GM12878 (cell line): ENCODE results near the gene ABR. TPM values are rescaled to one million over a fixed set of nuclear protein-coding genes. Genes with fewer than 3 reads are reported as not detected.

Experiments
- BHLHE40 ChIP-seq, 2 experiments: fragments of 450-650 bp in 1 of 2; IDR thresholded peaks; 2 replicates each; pipeline ENCODE4 v1.6.1; 2011 to 2017; ENCODE audit warnings: low read depth in 2 of 2, borderline replicate concordance in 1 of 2, improper control_type of control experiment in 1 of 2, low read length in 1 of 2, mild to moderate bottlenecking in 1 of 2
- CEBPB ChIP-seq, 2 experiments: fragments of 150-350 bp in 1 of 2; IDR thresholded peaks; 2 replicates each; pipeline ENCODE4 v1.6.1; 2012 to 2014; ENCODE audit warnings: low read depth in 2 of 2, low read length in 2 of 2, borderline replicate concordance in 1 of 2, inconsistent platforms in 1 of 2
- CHD4 ChIP-seq: fragments of 200-600 bp; sonication (generic); IDR thresholded peaks from 2 replicates; pipeline ENCODE4 v1.6.1; 2016; ENCODE audit warnings: mild to moderate bottlenecking
- CTCF ChIP-seq, 3 experiments: IDR thresholded peaks in 2 of 3; conservative IDR thresholded peaks in 1 of 3; 2 replicates each; pipeline ENCODE4 v1.5.1; 2011; ENCODE audit warnings: low read depth in 3 of 3, low read length in 3 of 3, mild to moderate bottlenecking in 3 of 3, control low read depth in 2 of 3, moderate library complexity in 2 of 3, inconsistent platforms in 1 of 3, mixed read lengths in 1 of 3; ENCODE audit not compliant: control insufficient read depth in 2 of 3, insufficient read depth in 1 of 3; ENCODE audit errors: extremely low read depth in 1 of 3
- E2F8 ChIP-seq: fragments of 450-650 bp; IDR thresholded peaks from 2 replicates; pipeline ENCODE4 v1.6.1; 2018; ENCODE audit warnings: mild to moderate bottlenecking, low read depth, moderate library complexity; ENCODE audit not compliant: partially characterized antibody
- GATAD2B ChIP-seq: fragments of 450-650 bp; conservative IDR thresholded peaks from 2 replicates; pipeline ENCODE4 v1.6.1; 2017; ENCODE audit warnings: low read depth, mild to moderate bottlenecking, moderate library complexity
- NFYB ChIP-seq: IDR thresholded peaks from 2 replicates; pipeline ENCODE4 v1.6.1; 2011; ENCODE audit warnings: low read depth, mild to moderate bottlenecking, low read length, improper control_type of control experiment, moderate library complexity; ENCODE audit not compliant: insufficient read depth
- PAX8 ChIP-seq: fragments of 450-650 bp; IDR thresholded peaks from 2 replicates; pipeline ENCODE4 v1.6.1; 2017; ENCODE audit warnings: mild to moderate bottlenecking, moderate library complexity
- POLR2AphosphoS5 ChIP-seq: IDR thresholded peaks from 2 replicates; pipeline ENCODE4 v1.6.1; 2011; ENCODE audit warnings: mild to moderate bottlenecking, low read length, inconsistent platforms
- RUNX3 ChIP-seq: IDR thresholded peaks from 2 replicates; pipeline ENCODE4 v1.6.1; 2012; ENCODE audit warnings: low read length, inconsistent platforms
- SIX5 ChIP-seq: IDR thresholded peaks from 2 replicates; pipeline ENCODE4 v1.6.1; 2011; ENCODE audit warnings: mild to moderate bottlenecking, low read depth, low read length, moderate library complexity; ENCODE audit not compliant: severe bottlenecking
- SMAD5 ChIP-seq: IDR thresholded peaks from 2 replicates; pipeline ENCODE4 v1.6.1; 2016; ENCODE audit warnings: antibody characterized with exemption, low read depth
- WRNIP1 ChIP-seq: IDR thresholded peaks from 2 replicates; pipeline ENCODE4 v1.6.1; 2011; ENCODE audit warnings: low read depth, low read length, improper control_type of control experiment, borderline replicate concordance
- polyA plus RNA-seq, 11 experiments: library from polyadenylated mRNA; depleted of rRNA in 4 of 11; unstranded in 6 of 11; stranded (reverse) in 5 of 11; fragments of >200 nt; fragmentation: Nextera tagmentation in 4 of 11; fragmentation: Illumina TruSeq in 1 of 11; extraction: Ambion mirVana in 4 of 11; extraction: Trizol in 1 of 11; gene quantifications; 1 replicate in 1 of 11; 2 replicates in 10 of 11; pipeline versions ENCODE4 v1.2.1 to v1.2.3, GENCODE V29; 2011 to 2016; ENCODE audit warnings: inconsistent platforms in 2 of 11, missing spikeins in 2 of 11, low read depth in 1 of 11
- total RNA-seq, 4 experiments: library from RNA; depleted of rRNA in 3 of 4; stranded (reverse); fragments of >200 nt in 3 of 4; fragmentation: Illumina TruSeq in 1 of 4; extraction: Trizol in 1 of 4; gene quantifications; 2 replicates each; pipeline versions ENCODE4 v1.2.1 to v1.2.3, GENCODE V29; 2013 to 2021
- TF ChIP-seq, protein P1 (sequence below): IDR thresholded peaks from 2 replicates; pipeline ENCODE4 v1.6.1; 2012; ENCODE audit warnings: low read depth, low read length, improper control_type of control experiment
- TF ChIP-seq, protein P2 (sequence below): fragments of 450-650 bp; IDR thresholded peaks from 2 replicates; pipeline ENCODE4 v1.6.1; 2014; ENCODE audit warnings: mild to moderate bottlenecking
- TF ChIP-seq, protein P3 (sequence below): fragments of 450-650 bp; IDR thresholded peaks from 2 replicates; pipeline ENCODE4 v1.6.1; 2017; ENCODE audit warnings: mild to moderate bottlenecking, moderate library complexity

The ABR gene
- total and polyA plus RNA-seq, 10 of the 15 experiments (the other 5 are each of a cell fraction or from before 2014, with no cell fraction given): 1.4 to 112 (median 30.0) TPM

DNA sequence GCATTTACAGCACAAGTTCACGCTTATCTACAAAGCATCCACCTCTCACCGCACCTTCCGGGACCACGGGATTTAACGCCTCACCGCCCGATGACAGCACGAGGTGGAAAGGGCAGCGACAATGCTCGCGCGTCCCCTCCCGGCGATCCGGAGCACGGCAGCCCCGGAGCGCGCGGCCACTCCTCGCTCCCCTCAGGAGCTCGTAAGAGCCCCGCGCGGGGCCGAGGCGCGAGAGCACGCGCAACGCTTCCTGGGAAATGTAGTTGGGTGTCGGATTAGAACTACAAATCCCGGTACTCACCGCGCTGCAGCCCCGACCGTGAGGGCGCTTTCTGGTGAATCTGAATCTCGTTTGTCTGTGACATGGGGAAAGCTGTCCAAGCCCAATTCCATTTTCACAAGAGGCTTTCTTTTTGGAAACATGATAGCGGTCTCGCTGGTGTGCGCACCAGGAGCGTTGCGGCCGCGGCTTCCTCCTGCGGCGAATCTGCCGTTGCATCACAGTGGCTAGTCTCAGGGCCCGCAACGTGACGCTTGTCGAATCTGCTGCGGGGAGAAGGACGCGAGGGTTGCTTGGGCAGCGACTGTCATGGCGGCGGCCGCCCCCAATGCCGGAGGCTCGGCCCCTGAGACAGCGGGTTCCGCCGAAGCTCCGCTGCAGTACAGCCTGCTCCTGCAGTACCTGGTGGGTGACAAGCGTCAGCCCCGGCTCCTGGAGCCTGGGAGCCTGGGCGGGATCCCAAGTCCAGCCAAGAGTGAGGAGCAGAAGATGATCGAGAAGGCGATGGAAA, 183.0 kb downstream of the ABR start, which contains the start of gene TIMM22 (continued):
- TF ChIP-seq, protein P1, sequence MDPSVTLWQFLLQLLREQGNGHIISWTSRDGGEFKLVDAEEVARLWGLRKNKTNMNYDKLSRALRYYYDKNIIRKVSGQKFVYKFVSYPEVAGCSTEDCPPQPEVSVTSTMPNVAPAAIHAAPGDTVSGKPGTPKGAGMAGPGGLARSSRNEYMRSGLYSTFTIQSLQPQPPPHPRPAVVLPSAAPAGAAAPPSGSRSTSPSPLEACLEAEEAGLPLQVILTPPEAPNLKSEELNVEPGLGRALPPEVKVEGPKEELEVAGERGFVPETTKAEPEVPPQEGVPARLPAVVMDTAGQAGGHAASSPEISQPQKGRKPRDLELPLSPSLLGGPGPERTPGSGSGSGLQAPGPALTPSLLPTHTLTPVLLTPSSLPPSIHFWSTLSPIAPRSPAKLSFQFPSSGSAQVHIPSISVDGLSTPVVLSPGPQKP: peak; percentile 50
- TF ChIP-seq GATAD2B (peak; percentile 58), BHLHE40 (IDR thresholded peaks at IDR 0.05; ENCODE audit: borderline replicate concordance in 1 of 2, low read depth in 2 of 2, low read length in 1 of 2) (peak; percentile 72 to 79), NFYB (no peak), POLR2AphosphoS5 (peak; percentile 90), CHD4 (no peak), CEBPB (IDR thresholded peaks at IDR 0.05; ENCODE audit: borderline replicate concordance in 1 of 2, low read depth in 2 of 2, low read length in 2 of 2) (no peak), E2F8 (peak; percentile 74), WRNIP1 (no peak), PAX8 (no peak), SMAD5 (peak; percentile 75; the same call in 1 of the 2 replicates), CTCF (IDR thresholded peaks at IDR 0.05 in 2 of 3, conservative IDR thresholded peaks at IDR 0.05 in 1 of 3; ENCODE audit: control insufficient read depth in 2 of 3, extremely low read depth in 1 of 3, insufficient read depth in 1 of 3, low read depth in 3 of 3, low read length in 3 of 3) (peak; percentile 89 to 91 (median 91)), RUNX3 (peak; percentile 91), SIX5 (peak; percentile 80)
- TF ChIP-seq, protein P2, sequence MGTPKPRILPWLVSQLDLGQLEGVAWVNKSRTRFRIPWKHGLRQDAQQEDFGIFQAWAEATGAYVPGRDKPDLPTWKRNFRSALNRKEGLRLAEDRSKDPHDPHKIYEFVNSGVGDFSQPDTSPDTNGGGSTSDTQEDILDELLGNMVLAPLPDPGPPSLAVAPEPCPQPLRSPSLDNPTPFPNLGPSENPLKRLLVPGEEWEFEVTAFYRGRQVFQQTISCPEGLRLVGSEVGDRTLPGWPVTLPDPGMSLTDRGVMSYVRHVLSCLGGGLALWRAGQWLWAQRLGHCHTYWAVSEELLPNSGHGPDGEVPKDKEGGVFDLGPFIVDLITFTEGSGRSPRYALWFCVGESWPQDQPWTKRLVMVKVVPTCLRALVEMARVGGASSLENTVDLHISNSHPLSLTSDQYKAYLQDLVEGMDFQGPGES: no peak; the same call in 1 of the 2 replicates
- TF ChIP-seq, protein P3, sequence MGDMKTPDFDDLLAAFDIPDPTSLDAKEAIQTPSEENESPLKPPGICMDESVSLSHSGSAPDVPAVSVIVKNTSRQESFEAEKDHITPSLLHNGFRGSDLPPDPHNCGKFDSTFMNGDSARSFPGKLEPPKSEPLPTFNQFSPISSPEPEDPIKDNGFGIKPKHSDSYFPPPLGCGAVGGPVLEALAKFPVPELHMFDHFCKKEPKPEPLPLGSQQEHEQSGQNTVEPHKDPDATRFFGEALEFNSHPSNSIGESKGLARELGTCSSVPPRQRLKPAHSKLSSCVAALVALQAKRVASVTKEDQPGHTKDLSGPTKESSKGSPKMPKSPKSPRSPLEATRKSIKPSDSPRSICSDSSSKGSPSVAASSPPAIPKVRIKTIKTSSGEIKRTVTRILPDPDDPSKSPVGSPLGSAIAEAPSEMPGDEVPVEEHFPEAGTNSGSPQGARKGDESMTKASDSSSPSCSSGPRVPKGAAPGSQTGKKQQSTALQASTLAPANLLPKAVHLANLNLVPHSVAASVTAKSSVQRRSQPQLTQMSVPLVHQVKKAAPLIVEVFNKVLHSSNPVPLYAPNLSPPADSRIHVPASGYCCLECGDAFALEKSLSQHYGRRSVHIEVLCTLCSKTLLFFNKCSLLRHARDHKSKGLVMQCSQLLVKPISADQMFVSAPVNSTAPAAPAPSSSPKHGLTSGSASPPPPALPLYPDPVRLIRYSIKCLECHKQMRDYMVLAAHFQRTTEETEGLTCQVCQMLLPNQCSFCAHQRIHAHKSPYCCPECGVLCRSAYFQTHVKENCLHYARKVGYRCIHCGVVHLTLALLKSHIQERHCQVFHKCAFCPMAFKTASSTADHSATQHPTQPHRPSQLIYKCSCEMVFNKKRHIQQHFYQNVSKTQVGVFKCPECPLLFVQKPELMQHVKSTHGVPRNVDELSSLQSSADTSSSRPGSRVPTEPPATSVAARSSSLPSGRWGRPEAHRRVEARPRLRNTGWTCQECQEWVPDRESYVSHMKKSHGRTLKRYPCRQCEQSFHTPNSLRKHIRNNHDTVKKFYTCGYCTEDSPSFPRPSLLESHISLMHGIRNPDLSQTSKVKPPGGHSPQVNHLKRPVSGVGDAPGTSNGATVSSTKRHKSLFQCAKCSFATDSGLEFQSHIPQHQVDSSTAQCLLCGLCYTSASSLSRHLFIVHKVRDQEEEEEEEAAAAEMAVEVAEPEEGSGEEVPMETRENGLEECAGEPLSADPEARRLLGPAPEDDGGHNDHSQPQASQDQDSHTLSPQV: no peak
